H1 (cell line): ENCODE data around the gene DCDC2C. TPM values are rescaled to one million over a fixed set of nuclear protein-coding genes. Genes with fewer than 3 reads are reported as not detected.

Experiments used
- CTCF ChIA-PET: fragments of 300-600 bp; sonication (Branson Sonifier 250); formaldehyde crosslinking; loops from one replicate; lab custom pipeline; 2021; ENCODE audit not compliant: partially characterized antibody; lab: Charles Lee
- POLR2A ChIA-PET: fragments of 300-600 bp; sonication (Branson Sonifier 250); formaldehyde crosslinking; loops from one replicate; lab custom pipeline; 2021; ENCODE audit warnings: inconsistent platforms; ENCODE audit not compliant: partially characterized antibody; lab: Charles Lee
- DNase-seq, 2 experiments: peaks; one replicate each; pipeline versions ENCODE4 v3.0.0 to v3.0.0-alpha.2; 2010 to 2022; ENCODE audit warnings: low spot score in 2 of 2, low read depth in 1 of 2, mixed read lengths in 1 of 2
- FAIRE-seq: peaks from 2 replicates; lab custom pipeline; 2011; peaks lifted over from hg19 to GRCh38; lab: Jason Lieb, UNC
- H2AFZ ChIP-seq: 2 replicates; pipeline ENCODE4 v1.8.1; 2012; ENCODE audit warnings: low read length, inconsistent platforms
- H2AK5ac ChIP-seq: 2 replicates; pipeline ENCODE4 v1.6.1; 2013; ENCODE audit warnings: low read depth, low read length
- H2BK120ac ChIP-seq: replicated peaks from 2 replicates; pipeline ENCODE3; 2013; ENCODE audit warnings: low read depth, low read length, inconsistent platforms
- H2BK12ac ChIP-seq: 2 replicates; pipeline ENCODE4 v1.6.1; 2013; ENCODE audit warnings: low read depth, low read length
- H2BK15ac ChIP-seq: 2 replicates; pipeline ENCODE4 v1.6.1; 2013; ENCODE audit warnings: low read length
- H2BK20ac ChIP-seq: 2 replicates; pipeline ENCODE4 v1.6.1; 2013; ENCODE audit warnings: low read length
- H2BK5ac ChIP-seq: 2 replicates; pipeline ENCODE4 v1.6.1; 2013; ENCODE audit warnings: low read depth, low read length
- H3K14ac ChIP-seq: 2 replicates; pipeline ENCODE4 v1.6.1; 2013; ENCODE audit warnings: inconsistent platforms; ENCODE audit not compliant: insufficient read length
- H3K18ac ChIP-seq: 2 replicates; pipeline ENCODE4 v1.6.1; 2013; ENCODE audit warnings: low read length; ENCODE audit errors: extremely low read depth
- H3K23ac ChIP-seq: 2 replicates; pipeline ENCODE4 v1.6.1; 2013; ENCODE audit warnings: inconsistent platforms; ENCODE audit not compliant: insufficient read length
- H3K23me2 ChIP-seq: 2 replicates; pipeline ENCODE4 v1.6.1; 2013; ENCODE audit warnings: low read depth, low read length
- H3K27ac ChIP-seq: 2 replicates; pipeline ENCODE4 v1.6.1; 2011; ENCODE audit warnings: low read depth, low read length, inconsistent platforms
- H3K27me3 ChIP-seq, 4 experiments: replicated peaks in 1 of 4; 1 replicate in 1 of 4; 2 replicates in 3 of 4; pipeline versions ENCODE4 v1.6.1 to v1.8.1; 2011 to 2013; ENCODE audit warnings: low read length in 3 of 4, mild to moderate bottlenecking in 3 of 4, inconsistent platforms in 2 of 4, mixed read lengths in 2 of 4, moderate library complexity in 1 of 4; ENCODE audit not compliant: control insufficient read depth in 3 of 4, insufficient read depth in 3 of 4; ENCODE audit errors: extremely low read depth in 1 of 4
- H3K36me3 ChIP-seq, 4 experiments: 2 replicates each; pipeline versions ENCODE4 v1.6.1 to v1.8.1; 2011 to 2013; ENCODE audit warnings: mild to moderate bottlenecking in 4 of 4, low read length in 3 of 4, moderate library complexity in 2 of 4, control low read depth in 1 of 4, inconsistent platforms in 1 of 4; ENCODE audit not compliant: insufficient read depth in 4 of 4, control insufficient read depth in 2 of 4
- H3K4ac ChIP-seq: replicated peaks from 2 replicates; pipeline ENCODE3; 2013; ENCODE audit warnings: low read length, low read depth, mixed read lengths, inconsistent platforms; ENCODE audit not compliant: insufficient read length
- H3K4me1 ChIP-seq, 4 experiments: replicated peaks in 1 of 4; 1 replicate in 1 of 4; 2 replicates in 3 of 4; pipeline versions ENCODE4 v1.6.1 to v1.8.1; 2011 to 2013; ENCODE audit warnings: low read length in 3 of 4, inconsistent platforms in 2 of 4, mixed read lengths in 1 of 4; ENCODE audit not compliant: insufficient read depth in 4 of 4, control insufficient read depth in 3 of 4
- H3K4me2 ChIP-seq, 2 experiments: 2 replicates each; pipeline versions ENCODE4 v1.6.1 to v1.8.1; 2011 to 2013; ENCODE audit warnings: low read depth in 2 of 2, low read length in 2 of 2, control low read depth in 1 of 2, inconsistent platforms in 1 of 2, mild to moderate bottlenecking in 1 of 2; ENCODE audit not compliant: insufficient read depth in 1 of 2
- H3K4me3 ChIP-seq, 4 experiments: fragments of 200-600, 300-600 bp in 1 of 4; sonication (generic), shearing (Covaris generic), sonication (Bioruptor Twin) in 1 of 4; 2 replicates each; pipeline versions ENCODE4 v1.5.1 to v1.8.1; 2011 to 2016; ENCODE audit warnings: low read length in 4 of 4, low read depth in 3 of 4, control low read depth in 2 of 4, inconsistent platforms in 2 of 4, mild to moderate bottlenecking in 2 of 4, mixed read lengths in 1 of 4, moderate library complexity in 1 of 4; ENCODE audit not compliant: insufficient read depth in 2 of 4; ENCODE audit errors: extremely low read depth in 1 of 4
- H3K56ac ChIP-seq: replicated peaks from 2 replicates; pipeline ENCODE3; 2013; ENCODE audit warnings: low read depth, mild to moderate bottlenecking, mixed read lengths, low read length, inconsistent platforms; ENCODE audit not compliant: insufficient read length
- H3K79me1 ChIP-seq: 2 replicates; pipeline ENCODE4 v1.6.1; 2013; ENCODE audit warnings: low read depth, low read length, control low read depth
- H3K79me2 ChIP-seq, 2 experiments: 2 replicates each; pipeline versions ENCODE4 v1.6.1 to v1.8.1; 2012 to 2013; ENCODE audit warnings: low read length in 2 of 2, mild to moderate bottlenecking in 2 of 2, inconsistent platforms in 1 of 2; ENCODE audit not compliant: insufficient read depth in 2 of 2, control insufficient read depth in 1 of 2
- H3K9ac ChIP-seq, 4 experiments: replicated peaks in 1 of 4; 1 replicate in 1 of 4; 2 replicates in 3 of 4; pipeline versions ENCODE4 v1.6.1 to v1.8.1; 2011 to 2013; ENCODE audit warnings: low read depth in 3 of 4, low read length in 3 of 4, control low read depth in 2 of 4, mild to moderate bottlenecking in 2 of 4, moderate library complexity in 2 of 4, inconsistent platforms in 1 of 4; ENCODE audit errors: extremely low read depth in 1 of 4
- H3K9me3 ChIP-seq, 2 experiments: 2 replicates each; pipeline versions ENCODE4 v1.6.1 to v1.8.1; 2012 to 2013; ENCODE audit warnings: mild to moderate bottlenecking in 2 of 2, moderate library complexity in 2 of 2, control low read depth in 1 of 2, inconsistent platforms in 1 of 2, low read depth in 1 of 2, low read length in 1 of 2, mixed read lengths in 1 of 2; ENCODE audit not compliant: insufficient read depth in 2 of 2
- H4K20me1 ChIP-seq, 2 experiments: replicated peaks in 1 of 2; 2 replicates each; pipeline versions ENCODE3 to v1.8.1; 2011 to 2013; ENCODE audit warnings: inconsistent platforms in 2 of 2, low read length in 2 of 2, mild to moderate bottlenecking in 1 of 2; ENCODE audit not compliant: insufficient read depth in 2 of 2, control insufficient read depth in 1 of 2
- H4K5ac ChIP-seq: 2 replicates; pipeline ENCODE4 v1.6.1; 2013; ENCODE audit warnings: low read length, low read depth, mixed read lengths, inconsistent platforms; ENCODE audit not compliant: insufficient read length
- H4K8ac ChIP-seq: 2 replicates; pipeline ENCODE4 v1.8.0; 2013; ENCODE audit warnings: mild to moderate bottlenecking, moderate library complexity, low read length, inconsistent platforms; ENCODE audit not compliant: insufficient read depth; ENCODE audit errors: extremely low read depth
- H4K91ac ChIP-seq: replicated peaks from 2 replicates; pipeline ENCODE3; 2013; ENCODE audit warnings: low read length, mixed read lengths, inconsistent platforms; ENCODE audit not compliant: insufficient read length
- CTBP2 ChIP-seq: IDR thresholded peaks from 2 replicates; pipeline ENCODE4 v1.7.0; 2011; ENCODE audit warnings: borderline replicate concordance, mild to moderate bottlenecking, moderate library complexity, mixed read lengths, low read length; ENCODE audit not compliant: insufficient read depth, insufficient read length
- EGR1 ChIP-seq: IDR thresholded peaks from 2 replicates; pipeline ENCODE4 v1.6.1; 2011; ENCODE audit warnings: low read depth, low read length, borderline replicate concordance
- RAD21 ChIP-seq, 2 experiments: IDR thresholded peaks in 1 of 2; conservative IDR thresholded peaks in 1 of 2; 2 replicates each; pipeline ENCODE4 v1.6.1; 2011; ENCODE audit warnings: low read depth in 2 of 2, low read length in 2 of 2, improper control_type of control experiment in 1 of 2, inconsistent platforms in 1 of 2, mild to moderate bottlenecking in 1 of 2, moderate library complexity in 1 of 2
- RFX5 ChIP-seq: IDR thresholded peaks from 2 replicates; pipeline ENCODE4 v1.6.1; 2011; ENCODE audit warnings: low read depth, low read length, improper control_type of control experiment, borderline replicate concordance
- WGBS, 2 experiments: shearing (Covaris generic) in 1 of 2; methylation state at CpG; one replicate each; pipeline versions ENCODE4 v1.1.6 to v1.1.7; 2013 to 2015; ENCODE audit warnings: low lambda C conversion rate in 2 of 2, mixed read lengths in 2 of 2, inconsistent platforms in 1 of 2, low coverage in 1 of 2, missing lambda C conversion rate in 1 of 2; ENCODE audit not compliant: insufficient replicate concordance in 2 of 2, insufficient coverage in 1 of 2, insufficient read length in 1 of 2; ENCODE audit errors: extremely low coverage in 1 of 2, missing lambda C conversion rate in 1 of 2; 5-methylcytosine and 5-hydroxymethylcytosine counted together
- polyA plus RNA-seq, 7 experiments: library from polyadenylated mRNA; depleted of rRNA in 3 of 7; stranded (reverse) in 5 of 7; unstranded in 2 of 7; fragments of >200 nt in 5 of 7; fragments of 200-250 nt in 2 of 7; gene quantifications; 1 replicate in 5 of 7; 2 replicates in 1 of 7; 4 replicates in 1 of 7; pipeline versions ENCODE4 v1.2.1 to v1.2.3, GENCODE V29; 2011 to 2013; ENCODE audit warnings: missing spikeins in 2 of 7, mixed read lengths in 2 of 7
- total RNA-seq: library from RNA; stranded (reverse); fragmentation: NEBNext Ultra II Directional; extraction: Animal tissue kit (Norgen Biotek cat#: 25700); gene quantifications from 2 replicates; pipeline ENCODE4 v1.2.1, GENCODE V29; 2021
- TF ChIP-seq, protein P1 (sequence below), 3 experiments: IDR thresholded peaks; 1 replicate in 2 of 3; 2 replicates in 1 of 3; pipeline versions ENCODE4 v1.5.1 to v1.6.1; 2011; ENCODE audit warnings: low read length in 3 of 3, mild to moderate bottlenecking in 3 of 3, inconsistent platforms in 2 of 3, low read depth in 1 of 3, moderate library complexity in 1 of 3; ENCODE audit not compliant: insufficient read depth in 1 of 3; ENCODE audit errors: control extremely low read depth in 1 of 3

Gene DCDC2C
- total and polyA plus RNA-seq, 2 of the 8 experiments (the other 6 are each of a cell fraction or from before 2014, with no cell fraction given): 0.50 TPM; not detected in 1

DNA sequence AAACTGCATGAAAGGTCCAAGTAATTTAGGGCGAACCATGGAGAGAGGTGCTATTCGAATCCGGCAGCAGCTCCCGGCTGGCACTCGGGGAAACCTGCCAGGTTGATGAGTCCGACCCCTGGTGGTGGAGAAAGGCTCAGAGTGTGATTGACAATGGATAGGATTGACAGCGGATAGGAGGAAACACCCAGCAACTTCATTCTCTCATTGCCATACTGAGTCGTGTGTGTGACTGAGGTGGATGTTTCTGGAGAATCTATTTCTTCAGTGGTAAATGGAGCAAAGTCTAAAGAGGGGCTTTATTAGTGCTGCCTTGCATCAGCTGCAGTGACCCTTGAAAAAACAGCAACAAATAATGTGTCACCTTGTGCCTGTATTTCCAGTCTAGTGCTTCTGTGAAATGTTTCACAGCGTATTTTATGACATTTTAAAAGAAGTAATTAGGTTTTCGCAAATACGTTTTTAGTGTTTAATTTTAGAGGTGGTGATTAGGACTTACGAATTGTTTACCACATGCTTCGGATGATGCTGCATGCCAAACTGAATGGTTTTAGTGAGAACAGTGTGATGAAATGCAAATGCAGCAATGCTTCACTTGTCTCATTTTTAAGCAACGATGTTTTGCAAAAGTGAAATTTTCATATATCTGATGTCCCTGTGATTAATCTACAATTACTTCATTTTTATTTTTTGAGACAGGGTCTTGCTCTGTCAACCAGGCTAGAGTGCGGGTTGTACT is 102.0 kb downstream of the DCDC2C start:
- Histone ChIP-seq H4K91ac (no peak overlapping the region), H3K18ac (no peak overlapping the region), H2BK5ac (no peak overlapping the region), H4K20me1 (no peaks in the 10 kb centered on the region), H3K23me2 (no peaks in the 10 kb centered on the region), H2AK5ac (no peak overlapping the region), H3K56ac (no peak overlapping the region), H2AFZ (no peak overlapping the region), H3K4me2 (no peak overlapping the region), H3K9me3 (peaks cover 4 to 8% of the 10 kb centered on the region in 2 experiments; a peak in 2 of 4 replicates), H3K27ac (no peak overlapping the region), H3K27me3 (no peaks in the 10 kb centered on the region), H3K9ac (no peak overlapping the region), H3K79me1 (no peaks in the 10 kb centered on the region), H2BK20ac (no peak overlapping the region), H3K14ac (no peak overlapping the region), H3K4me1 (no peaks in the 10 kb centered on the region), H3K36me3 (no peaks in the 10 kb centered on the region), H3K79me2 (no peaks in the 10 kb centered on the region), H3K23ac (no peak overlapping the region), H4K8ac (no peak overlapping the region), H4K5ac (no peak overlapping the region), H2BK120ac (no peak overlapping the region), H2BK15ac (no peak overlapping the region), H3K4me3 (no peak overlapping the region), H2BK12ac (no peak overlapping the region), H3K4ac (no peak overlapping the region)
- TF ChIP-seq CTBP2: no peak
- no peak for TF ChIP-seq RFX5
- TF ChIP-seq RAD21 (IDR thresholded peaks at IDR 0.05 in 1 of 2, conservative IDR thresholded peaks at IDR 0.05 in 1 of 2; ENCODE audit: low read depth in 2 of 2, low read length in 2 of 2): peak; percentile 70 to 73
- TF ChIP-seq, protein P1, sequence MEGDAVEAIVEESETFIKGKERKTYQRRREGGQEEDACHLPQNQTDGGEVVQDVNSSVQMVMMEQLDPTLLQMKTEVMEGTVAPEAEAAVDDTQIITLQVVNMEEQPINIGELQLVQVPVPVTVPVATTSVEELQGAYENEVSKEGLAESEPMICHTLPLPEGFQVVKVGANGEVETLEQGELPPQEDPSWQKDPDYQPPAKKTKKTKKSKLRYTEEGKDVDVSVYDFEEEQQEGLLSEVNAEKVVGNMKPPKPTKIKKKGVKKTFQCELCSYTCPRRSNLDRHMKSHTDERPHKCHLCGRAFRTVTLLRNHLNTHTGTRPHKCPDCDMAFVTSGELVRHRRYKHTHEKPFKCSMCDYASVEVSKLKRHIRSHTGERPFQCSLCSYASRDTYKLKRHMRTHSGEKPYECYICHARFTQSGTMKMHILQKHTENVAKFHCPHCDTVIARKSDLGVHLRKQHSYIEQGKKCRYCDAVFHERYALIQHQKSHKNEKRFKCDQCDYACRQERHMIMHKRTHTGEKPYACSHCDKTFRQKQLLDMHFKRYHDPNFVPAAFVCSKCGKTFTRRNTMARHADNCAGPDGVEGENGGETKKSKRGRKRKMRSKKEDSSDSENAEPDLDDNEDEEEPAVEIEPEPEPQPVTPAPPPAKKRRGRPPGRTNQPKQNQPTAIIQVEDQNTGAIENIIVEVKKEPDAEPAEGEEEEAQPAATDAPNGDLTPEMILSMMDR (IDR thresholded peaks at IDR 0.05; ENCODE audit: control extremely low read depth in 1 of 3, insufficient read depth in 1 of 3, low read depth in 1 of 3, low read length in 3 of 3): peak; percentile 76 to 87 (median 82)
- no peak for TF ChIP-seq EGR1
- FAIRE-seq (peak; percentile 92), DNase-seq (peak in 1 of 2 experiments; percentile 83)
- WGBS, 2 experiments: 64% methylated on average over 15 of the region's 15 CpGs; no CpG with 5 or more reads in 1 of the 2 experiments
- POLR2A ChIA-PET: no interaction called here
- CTCF ChIA-PET: interaction anchor here (0.5 to 7.2 kb wide), 31 partner anchors 10 to 255 kb away, joined by 3 to 46 read pairs (median 4); no protein-coding TSS in a partner anchor
